ENCODE measurements around the gene MACROD2.

Gene MACROD2

DNA sequence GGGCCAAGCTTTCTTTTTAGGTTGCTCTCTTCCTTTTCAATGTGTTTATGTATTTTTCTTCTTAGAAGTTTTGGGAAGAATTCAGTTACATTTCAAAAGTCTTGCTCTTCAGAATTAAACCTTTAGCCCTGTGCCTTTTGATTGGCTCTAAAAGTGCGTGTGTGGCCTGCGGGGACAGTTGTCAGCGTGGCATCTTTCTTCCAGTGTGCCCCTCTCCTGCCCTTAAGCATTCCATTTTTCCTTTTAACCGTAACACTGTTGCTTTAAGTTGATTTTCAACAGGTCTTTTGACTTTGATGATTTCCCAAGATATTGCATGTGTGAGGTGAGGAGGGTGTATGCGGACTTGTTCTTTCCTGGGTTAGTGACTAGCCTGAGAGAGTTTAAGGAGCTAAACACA, 1341.2 kb downstream of the MACROD2 start:
- DNase-seq, result no peak

DNA sequence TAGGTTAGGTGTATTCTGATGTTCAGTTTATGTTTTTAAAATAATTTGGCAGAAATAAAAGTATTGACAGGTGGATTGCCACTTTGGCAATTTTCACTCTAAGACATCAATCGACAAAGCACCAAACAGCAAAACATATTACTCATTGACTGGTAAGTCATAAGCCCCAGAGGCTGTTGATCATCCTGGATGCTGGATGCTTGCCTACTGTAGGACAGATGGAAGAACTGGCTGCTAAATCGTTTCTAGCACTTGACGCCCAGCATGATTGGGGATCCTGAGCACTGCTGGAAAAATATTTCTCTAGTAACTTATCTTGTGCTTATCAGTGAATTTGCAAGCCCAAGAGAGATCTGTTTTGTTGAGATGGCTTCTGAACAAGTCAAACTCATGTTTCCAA, 1343.9 kb downstream of the MACROD2 start:
- no peak for DNase-seq

DNA sequence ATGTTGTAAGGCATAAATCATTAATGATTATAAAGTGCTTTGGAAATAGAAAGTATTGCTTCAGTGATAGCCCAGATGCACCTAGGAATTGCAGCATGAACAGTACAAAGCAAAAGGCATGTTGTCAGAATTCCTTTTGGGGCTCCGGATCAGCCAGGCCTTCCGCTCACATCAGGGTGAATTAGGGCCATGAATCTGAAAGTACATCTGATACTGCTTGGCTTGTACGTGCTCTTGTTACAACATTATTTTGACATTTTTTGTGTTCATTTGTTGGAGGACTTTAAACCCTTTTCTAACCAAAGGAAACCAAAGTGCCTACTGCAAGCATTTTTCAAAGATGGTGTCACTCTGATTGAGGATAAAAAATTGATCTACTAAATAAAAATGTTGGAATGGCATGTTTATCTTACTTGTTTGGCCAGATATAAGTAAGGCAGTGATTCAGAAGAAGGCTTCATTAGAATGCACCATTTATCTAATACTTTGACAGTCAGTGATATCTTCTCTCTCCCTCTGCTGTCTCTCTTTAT, 1347.7 kb downstream of the MACROD2 start:
- DNase-seq, result no peak

DNA sequence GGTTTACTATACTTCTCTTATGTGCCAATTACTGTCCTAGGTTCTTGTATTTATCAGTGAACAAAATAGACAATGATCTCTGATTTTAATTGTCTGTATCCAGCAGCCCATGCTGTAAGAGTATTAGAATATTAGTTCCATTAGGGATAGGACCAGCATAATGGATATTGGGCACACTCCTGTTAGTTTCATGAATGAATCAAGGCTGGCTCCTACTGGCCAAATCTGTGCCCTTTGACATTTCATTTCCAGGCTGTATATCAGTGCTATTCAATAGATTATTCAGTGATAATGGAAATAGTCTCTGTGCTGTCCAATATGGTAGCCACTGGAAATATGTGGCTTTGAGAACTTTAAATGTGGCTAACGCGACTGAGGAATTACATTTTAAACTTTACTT, 1350.0 kb downstream of the MACROD2 start:
- no peak for DNase-seq

DNA sequence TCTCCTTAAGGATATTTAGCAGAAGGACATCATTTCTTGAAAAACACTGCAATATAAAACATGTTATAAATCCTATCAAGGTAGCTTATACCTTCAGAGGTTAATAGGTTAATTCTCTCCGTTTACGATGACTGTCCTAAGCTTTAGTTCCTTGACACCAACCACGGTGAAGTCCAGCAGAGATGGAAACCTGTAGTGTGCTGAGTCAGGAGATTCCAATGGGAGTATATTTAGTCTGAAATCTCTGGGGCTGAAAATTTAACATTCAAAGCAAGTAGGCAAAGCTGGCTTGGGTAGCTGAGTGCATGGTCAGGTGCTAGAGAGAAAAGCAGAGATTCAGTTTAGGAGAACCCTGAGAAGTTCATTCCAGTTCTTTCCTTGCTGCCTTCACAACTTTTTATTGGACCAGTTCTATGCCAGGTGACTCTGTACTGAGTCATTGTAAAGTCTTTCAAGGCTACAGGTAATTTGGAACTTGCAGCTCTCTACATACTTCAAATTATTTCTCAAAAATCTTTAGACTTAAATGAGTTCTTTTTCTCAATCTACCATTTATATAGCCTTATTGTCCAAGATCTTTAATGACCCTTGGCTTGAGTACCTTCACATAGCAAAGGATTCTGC, 1351.5 kb downstream of the MACROD2 start:
- DNase-seq, result no peak

DNA sequence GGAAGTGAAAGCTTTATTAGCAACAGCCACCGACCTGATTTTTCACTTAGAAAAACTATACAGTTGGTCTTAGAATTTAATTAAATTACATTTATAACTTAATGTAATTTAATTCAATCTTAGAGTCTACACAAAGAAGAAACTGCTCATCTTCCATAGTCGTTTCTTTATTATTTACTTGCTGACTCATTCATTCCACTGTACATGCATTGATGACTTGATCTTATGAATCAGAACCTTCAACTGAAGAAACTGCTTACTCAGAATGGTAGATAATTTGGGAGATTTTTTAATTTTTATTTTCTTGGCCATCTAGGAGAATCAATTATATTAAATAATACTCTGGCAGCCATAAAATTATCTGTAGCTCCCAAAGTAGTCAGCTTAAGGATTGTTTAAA, 1363.7 kb downstream of the MACROD2 start:
- DNase-seq, result no peak

DNA sequence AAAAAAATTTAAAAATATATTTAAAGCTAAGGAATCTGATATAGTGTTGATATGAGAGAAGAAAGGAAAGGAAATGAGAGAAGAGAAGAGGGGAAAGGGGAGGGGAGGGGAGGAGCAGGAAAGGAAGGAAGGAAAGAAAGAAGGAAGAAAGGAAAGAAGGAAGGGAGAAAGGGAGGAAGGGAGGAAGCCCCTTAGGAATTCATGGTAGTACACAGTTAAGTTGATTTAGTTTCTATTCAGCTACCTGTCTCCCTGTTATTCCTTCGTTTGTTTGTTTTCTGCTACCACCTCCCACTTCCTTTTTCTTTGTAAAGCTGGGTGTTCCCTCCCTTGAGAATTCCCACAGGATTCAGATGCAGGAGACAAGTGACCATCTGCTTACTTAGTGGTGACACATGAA, 1367.5 kb downstream of the MACROD2 start:
- no peak for DNase-seq

DNA sequence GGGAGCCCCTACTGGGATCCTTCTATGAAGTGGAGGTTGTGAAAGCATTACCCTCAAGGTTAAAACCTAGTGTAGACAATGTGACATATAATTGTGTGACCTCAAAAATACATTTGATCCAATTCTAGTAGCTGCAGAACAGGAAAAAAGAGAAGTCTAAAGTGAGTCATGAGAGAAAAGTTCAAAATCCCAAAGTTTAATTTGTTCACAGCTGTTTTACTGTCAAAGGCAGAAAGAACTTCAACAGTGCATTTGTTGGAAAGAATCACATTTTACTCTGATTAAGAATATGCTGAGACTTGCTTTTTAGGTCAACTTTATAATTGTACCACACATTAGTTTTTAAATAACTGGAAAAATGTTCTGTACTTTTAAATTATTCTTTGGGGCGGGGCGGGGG, 1369.5 kb downstream of the MACROD2 start:
- DNase-seq, result no peak

DNA sequence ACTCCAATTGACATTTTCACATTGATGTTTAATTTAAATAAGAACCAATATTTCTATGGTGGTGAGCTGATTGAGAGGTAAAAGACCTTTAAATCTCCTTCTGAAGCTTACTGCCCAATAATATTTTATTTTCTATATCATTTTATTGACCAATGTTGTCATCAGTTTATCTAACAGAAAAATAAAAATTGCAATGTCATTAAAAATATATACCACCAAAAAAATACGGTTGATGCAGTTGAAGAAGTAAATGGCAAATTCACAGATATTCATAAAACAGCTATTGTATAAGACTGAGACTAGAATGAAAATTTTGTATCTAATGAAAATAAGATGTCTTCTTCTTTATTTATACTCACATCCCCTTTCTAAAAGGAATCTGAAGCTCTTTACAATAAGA, 1375.1 kb downstream of the MACROD2 start:
- DNase-seq, result no peak

DNA sequence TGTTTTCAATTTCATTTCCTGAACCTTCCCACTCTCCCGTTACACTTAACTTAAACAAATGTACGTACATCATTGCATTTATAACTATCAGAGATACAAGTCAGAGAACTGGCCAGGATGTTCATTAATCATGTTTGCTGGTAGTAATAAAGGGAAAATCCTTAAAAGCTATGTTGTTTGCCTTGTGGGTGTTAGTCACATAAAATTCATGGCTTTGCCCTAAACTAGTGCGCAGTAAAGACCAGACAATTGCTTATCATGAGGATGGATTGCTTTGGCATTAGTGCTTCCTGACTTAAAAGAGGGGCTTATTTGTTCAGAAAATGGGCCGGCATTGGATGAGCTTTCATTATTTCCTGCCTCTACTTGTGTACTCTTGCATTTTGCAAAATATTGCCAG, 1379.4 kb downstream of the MACROD2 start:
- DNase-seq, result no peak

DNA sequence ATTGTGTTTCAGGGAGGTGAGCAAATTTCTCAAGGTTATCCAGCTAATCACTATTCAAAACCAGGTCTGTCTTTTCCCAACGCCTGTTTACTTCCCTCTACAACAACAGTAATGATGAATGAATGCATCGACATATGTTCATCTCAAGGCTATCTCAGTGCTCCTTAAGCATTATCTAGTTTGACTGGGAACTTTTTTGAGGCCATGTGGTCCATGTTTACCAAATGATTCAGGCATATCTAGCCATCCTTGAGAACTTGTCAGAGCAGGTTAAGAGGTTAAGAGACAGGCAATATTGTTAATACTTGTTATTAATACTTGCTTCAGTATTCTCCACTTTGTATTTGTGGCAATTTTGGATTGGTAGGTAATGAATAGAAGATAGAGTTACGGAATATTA, 1380.5 kb downstream of the MACROD2 start:
- DNase-seq, result no peak

DNA sequence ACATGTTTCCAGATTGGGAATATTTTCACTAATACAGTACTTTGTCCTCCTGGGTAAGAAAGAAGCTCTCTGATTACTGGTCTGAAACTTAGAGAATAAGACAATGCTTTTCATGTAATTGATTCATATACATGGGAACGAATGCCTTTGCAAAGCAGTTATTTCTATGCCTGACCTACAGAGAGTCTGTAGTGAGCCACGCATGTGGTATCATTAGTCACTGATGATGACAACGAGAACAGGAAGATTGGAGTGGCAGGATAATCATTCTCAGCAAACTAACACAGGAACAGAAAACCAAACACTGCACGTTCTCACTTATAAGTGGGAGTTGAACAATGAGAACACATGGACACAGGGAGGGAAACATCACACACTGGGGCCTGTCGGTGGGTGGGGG, 1382.3 kb downstream of the MACROD2 start:
- peak; percentile 6 for DNase-seq

DNA sequence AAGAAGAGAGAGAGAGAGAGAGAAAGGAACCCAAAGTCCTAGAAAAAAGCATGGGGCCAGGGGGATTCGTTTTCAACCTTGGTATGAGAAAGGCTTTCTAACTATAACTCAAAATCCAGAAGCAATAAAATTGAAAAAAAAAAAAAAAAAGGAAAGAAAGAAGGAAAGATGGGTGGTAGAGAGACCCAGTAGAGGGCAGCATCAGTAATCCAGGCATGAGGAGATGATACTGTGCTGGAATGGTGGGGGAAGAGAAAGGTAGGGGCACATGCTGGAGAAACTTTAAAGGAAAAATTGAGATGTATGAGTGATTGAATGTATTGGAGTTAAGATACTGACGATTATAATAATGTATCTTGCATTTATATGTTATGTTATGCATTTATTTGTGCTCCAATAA, 1382.8 kb downstream of the MACROD2 start:
- no peak for DNase-seq

DNA sequence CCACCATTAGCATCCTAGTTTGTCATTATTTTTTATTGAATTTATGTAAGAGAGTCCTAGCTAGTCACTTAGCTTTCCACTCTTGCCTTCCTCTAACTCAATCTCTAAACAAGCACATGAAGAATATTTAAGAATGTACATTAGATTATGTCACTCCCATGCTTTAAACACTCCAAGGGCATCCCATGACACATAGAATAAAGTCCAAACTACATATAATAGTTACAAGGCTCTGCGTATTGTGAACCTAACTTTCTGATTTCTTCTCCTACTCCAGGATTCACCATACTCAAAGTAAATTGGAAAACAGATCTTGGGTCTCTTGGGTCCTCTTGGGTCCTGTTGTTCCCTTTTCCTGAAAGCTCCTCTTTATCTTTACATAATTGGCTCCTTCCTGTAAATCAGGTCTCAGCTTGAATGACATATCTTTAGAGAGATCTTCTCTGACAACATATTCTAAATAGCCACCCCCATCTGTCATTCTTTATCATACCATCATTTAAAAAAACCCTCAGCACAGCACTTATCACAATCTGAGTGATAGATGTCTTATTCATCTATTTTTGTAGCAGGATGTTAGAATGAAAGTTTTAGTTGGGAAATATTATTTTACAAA, 1384.5 kb downstream of the MACROD2 start:
- no peak for DNase-seq

DNA sequence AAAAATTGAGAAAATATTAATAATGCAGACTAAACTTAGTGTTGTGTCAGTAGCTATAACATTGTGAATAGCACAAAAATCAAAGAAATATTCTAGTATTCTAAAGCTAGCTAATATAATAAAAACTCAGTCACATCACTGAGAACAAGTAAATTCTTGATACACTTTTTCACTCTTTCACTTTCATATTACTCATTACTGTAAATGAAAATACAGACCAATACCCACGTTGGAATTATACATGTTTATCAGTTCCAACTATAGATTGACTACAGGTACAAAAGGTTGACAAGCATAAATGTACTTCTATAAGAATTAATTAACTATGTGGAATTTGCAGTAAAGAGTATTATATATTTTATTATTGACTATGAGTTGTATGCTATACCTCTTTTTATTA, 1385.5 kb downstream of the MACROD2 start:
- DNase-seq, result no peak

DNA sequence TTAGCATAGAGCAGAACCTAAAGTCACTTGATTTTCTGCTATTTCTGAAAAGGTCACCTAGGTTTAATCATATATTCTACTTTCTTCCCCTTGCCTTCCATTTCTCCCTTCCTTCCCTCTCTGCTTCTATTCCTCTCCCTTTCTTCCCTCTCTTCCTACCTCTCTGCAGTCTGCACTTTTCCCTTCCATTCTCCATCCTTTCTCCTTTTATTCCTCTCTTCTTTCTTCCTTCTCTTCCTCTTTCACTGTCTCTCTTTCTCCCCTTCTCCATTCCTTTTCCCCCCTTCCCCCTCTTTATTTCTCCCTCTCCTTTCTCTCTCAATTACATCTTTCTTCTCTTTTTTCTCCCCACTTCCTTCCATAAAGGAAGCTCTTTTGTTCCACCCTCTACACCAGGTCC, 1391.9 kb downstream of the MACROD2 start:
- no peak for DNase-seq

DNA sequence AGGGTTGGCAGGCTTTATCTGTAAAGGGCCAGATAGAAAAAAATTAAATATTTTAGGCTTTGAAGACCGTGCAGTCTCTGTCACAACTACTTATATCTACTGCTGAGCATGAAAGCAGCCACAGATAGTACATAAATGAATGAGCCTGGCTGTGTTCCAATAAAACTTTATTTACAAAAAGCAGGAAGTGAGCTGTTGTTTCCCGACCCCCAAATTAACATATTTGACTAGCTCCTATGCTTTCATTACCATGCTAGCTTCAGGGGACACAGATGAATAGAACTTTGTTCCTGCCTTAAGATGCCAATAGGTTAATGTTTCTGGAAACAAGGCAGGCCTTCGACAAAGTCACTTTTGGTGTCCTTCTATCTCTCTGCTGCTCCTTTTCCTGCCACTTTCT, 1400.1 kb downstream of the MACROD2 start:
- no peak for DNase-seq

DNA sequence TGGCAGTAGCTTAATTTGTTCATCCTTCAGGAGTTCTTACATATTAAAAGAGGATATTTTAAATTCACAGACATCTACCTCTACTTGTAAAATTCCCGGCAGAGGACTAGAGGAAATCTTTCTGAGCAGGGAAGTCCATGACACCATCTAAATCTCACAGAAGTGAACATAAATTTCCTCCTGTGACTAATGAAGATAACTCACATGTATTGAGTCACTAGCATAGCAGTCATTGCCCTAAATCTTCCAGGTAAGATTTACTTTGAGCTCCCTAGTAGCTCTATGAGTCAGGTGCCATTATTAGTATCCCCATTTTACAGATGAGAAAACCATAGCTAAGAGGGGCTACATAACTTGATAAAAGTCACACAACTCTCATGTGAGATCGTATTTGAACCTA, 1400.7 kb downstream of the MACROD2 start:
- DNase-seq, result no peak

DNA sequence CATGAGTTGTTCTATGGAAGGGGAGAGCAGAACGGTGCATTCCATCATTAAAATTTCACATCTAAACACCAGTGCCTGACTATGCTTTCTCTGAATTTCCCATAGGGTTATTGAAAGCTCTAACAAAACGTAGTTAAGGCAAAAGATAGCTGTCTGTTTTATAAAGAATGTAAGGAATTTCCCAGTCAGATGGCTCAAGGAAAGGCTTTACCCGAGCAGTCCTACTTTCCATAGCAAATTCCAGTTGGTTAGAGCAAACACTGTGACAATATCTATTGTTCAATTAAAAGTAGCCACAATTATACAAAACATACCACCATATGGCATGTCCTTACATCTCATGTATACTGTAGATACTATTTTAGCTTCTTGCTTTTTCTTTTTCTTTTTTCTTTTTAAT, 1401.6 kb downstream of the MACROD2 start:
- no peak for DNase-seq

DNA sequence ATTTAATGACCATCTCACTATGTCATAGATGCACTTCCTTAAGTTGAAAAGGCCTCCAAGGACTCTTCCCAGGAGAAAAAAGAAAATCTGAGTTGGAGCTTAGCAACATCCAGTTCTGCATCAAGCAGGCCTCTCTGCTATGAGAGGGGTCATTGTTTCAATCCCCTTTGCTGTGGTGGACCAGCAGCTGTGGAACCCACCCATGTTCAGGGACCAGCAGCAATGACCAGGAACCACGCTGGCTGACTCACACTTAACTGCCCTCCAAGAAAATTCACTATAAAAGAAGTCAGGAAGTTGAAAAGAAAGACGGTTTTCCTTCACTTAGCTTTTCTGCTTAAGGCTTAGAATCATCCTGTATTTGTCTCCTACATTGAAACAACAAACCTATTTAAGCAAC, 1404.5 kb downstream of the MACROD2 start:
- no peak for DNase-seq

DNA sequence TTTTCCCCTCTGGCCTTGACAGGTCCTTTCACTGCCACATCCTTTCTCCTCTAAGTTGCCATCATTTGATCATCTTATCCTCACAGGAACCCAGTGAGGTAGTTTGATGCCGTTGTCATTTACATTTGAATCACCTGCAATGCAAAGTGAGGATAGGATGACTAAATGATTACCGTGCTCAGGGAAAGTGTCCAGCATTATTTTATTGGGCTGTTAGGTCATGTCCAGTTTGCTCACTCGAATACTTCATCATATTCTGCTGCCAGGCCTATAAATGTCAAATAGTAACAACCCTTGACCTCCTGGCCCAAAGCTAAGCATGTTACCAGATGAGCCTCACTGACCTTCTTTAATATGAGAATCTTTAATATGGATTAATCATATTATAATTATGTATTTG, 1410.8 kb downstream of the MACROD2 start:
- DNase-seq, result no peak

DNA sequence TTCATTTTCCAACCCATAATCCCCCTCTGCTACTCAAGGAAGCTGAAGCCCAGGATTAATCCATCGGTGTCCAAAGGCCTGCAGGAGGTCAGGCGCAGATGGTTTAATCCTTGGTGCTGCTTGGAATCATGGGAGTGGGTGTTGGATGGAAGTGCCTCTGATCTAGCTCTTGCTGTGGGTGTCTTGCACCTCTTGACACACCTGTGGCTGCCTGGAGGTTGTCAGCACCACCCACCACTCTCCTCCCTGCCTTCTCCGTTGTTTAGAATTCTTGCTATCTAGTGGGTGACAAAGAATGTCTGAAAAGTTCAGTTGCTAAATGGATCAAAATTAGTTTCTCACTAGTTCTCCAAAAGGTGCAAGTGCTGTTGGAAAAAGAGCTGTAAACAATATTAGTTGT, 1416.5 kb downstream of the MACROD2 start:
- no peak for DNase-seq

DNA sequence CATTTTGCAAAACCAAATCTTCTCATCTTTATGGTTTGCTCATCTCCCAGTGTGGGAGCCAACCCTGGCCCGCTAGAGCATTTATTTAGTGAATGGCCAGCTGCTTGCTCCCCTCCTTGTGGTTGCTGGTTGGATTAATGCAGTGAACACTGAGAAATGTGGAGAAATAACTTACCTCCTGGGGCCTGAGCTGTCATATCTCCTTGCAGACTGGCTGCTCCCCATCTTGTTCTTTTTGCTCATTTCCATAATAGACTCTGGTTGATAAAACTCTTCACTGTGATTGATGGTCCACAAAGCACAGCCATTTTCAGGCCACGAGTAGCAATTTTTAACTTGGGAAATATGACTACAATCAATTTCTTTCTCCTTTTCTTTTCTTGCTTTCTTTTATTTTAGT, 1420.6 kb downstream of the MACROD2 start:
- no peak for DNase-seq

DNA sequence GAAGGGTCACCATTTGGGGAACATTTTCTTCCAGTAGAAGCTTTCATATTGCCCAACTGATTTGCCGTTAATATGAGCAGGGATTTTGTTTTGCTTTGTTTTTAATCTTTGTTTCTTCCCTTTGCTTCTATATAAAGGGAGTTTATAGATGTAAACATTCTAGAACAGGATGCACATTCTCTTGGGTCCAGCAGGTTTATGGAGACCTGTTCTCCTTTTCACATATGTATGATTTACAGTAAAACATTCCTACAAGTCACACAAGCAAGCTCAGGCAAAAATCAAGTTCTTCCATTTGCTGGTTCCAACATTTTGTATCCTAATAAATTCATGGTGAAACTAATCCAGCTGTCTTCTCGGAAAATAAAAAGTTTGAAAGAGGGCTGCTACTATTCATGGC, 1424.5 kb downstream of the MACROD2 start:
- DNase-seq, result no peak

DNA sequence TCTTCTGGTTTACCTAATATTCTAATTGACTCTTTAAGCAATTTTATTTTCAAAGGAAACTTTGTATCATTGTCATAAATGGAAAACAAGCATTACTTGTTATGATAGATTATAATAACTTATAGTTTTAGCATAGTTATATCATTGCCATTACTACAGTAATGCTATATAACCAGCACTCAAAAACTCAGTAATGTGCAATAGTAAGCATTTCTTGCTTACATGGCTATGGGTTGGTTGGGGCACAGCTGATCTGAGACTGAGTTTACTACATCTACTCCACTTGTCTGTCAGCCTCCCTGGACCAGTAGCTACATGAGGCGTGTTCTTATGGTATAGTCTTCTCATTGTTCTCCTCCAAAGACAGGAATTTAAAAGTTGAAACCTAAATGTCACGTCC, 1427.7 kb downstream of the MACROD2 start:
- no peak for DNase-seq

Measured in MV-4-11 (cell line).